Mesenchymal stem cell (in vitro differentiated cells and primary cell): ENCODE results near the gene HNRNPL.

ENCODE experiments used
- DNase-seq: peaks from one replicate; pipeline ENCODE4 v3.0.0-alpha.2; 2013
- H2AFZ ChIP-seq: one replicate; pipeline ENCODE4 v1.6.1; 2013; ENCODE audit warnings: low read depth, mild to moderate bottlenecking, control low read depth, inconsistent platforms, low read length, moderate library complexity
- H2AK5ac ChIP-seq: 2 replicates; pipeline ENCODE4 v1.6.1; 2013; ENCODE audit warnings: low read length, moderate library complexity, mild to moderate bottlenecking, inconsistent platforms; ENCODE audit not compliant: severe bottlenecking
- H2BK120ac ChIP-seq: one replicate; pipeline ENCODE4 v1.6.1; 2013; ENCODE audit warnings: low read depth, mild to moderate bottlenecking, inconsistent platforms, low read length, moderate library complexity
- H2BK12ac ChIP-seq, 2 experiments: one replicate each; pipeline ENCODE4 v1.6.1; 2013; ENCODE audit warnings: inconsistent platforms in 2 of 2, low read length in 2 of 2, mild to moderate bottlenecking in 2 of 2, moderate library complexity in 2 of 2, control low read depth in 1 of 2
- H2BK15ac ChIP-seq: one replicate; pipeline ENCODE4 v1.6.1; 2013; ENCODE audit warnings: mild to moderate bottlenecking, low read depth, inconsistent platforms; ENCODE audit not compliant: poor library complexity, severe bottlenecking
- H2BK5ac ChIP-seq: 2 replicates; pipeline ENCODE4 v1.6.1; 2013; ENCODE audit warnings: low read depth, mild to moderate bottlenecking, low read length, control low read depth, inconsistent platforms; ENCODE audit not compliant: poor library complexity, severe bottlenecking
- H3K14ac ChIP-seq, 2 experiments: one replicate each; pipeline ENCODE4 v1.6.1; 2013; ENCODE audit warnings: inconsistent platforms in 2 of 2, low read length in 2 of 2, control low read depth in 1 of 2, mild to moderate bottlenecking in 1 of 2, moderate library complexity in 1 of 2
- H3K18ac ChIP-seq, 2 experiments: one replicate each; pipeline ENCODE4 v1.6.1; 2013; ENCODE audit warnings: inconsistent platforms in 2 of 2, low read length in 2 of 2, control low read depth in 1 of 2, low read depth in 1 of 2, mild to moderate bottlenecking in 1 of 2
- H3K23ac ChIP-seq, 2 experiments: one replicate each; pipeline ENCODE4 v1.6.1; 2013; ENCODE audit warnings: inconsistent platforms in 2 of 2, low read length in 2 of 2, mild to moderate bottlenecking in 2 of 2, moderate library complexity in 2 of 2, control low read depth in 1 of 2
- H3K27ac ChIP-seq: 2 replicates; pipeline ENCODE4 v1.5.1; 2013; ENCODE audit warnings: mild to moderate bottlenecking, moderate library complexity, low read length, control low read depth, inconsistent platforms; ENCODE audit not compliant: poor library complexity, severe bottlenecking
- H3K27me3 ChIP-seq, 2 experiments: 2 replicates each; pipeline versions ENCODE4 v1.6.1 to v1.7.0; 2013; ENCODE audit warnings: low read length in 2 of 2, mild to moderate bottlenecking in 2 of 2, moderate library complexity in 2 of 2, control low read depth in 1 of 2, inconsistent platforms in 1 of 2; ENCODE audit not compliant: control insufficient read depth in 1 of 2, insufficient read depth in 1 of 2
- H3K36me3 ChIP-seq, 2 experiments: 2 replicates each; pipeline versions ENCODE4 v1.6.1 to v1.7.0; 2013; ENCODE audit warnings: low read length in 2 of 2, control low read depth in 1 of 2, inconsistent platforms in 1 of 2, low read depth in 1 of 2, mild to moderate bottlenecking in 1 of 2; ENCODE audit not compliant: insufficient read depth in 2 of 2, control insufficient read depth in 1 of 2
- H3K4ac ChIP-seq, 2 experiments: one replicate each; pipeline ENCODE4 v1.6.1; 2013; ENCODE audit warnings: inconsistent platforms in 2 of 2, low read length in 2 of 2, mild to moderate bottlenecking in 2 of 2, moderate library complexity in 2 of 2, control low read depth in 1 of 2, low read depth in 1 of 2
- H3K4me1 ChIP-seq: 2 replicates; pipeline ENCODE4 v1.6.1; 2013; ENCODE audit warnings: low read depth, low read length, control low read depth; ENCODE audit not compliant: control insufficient read depth, insufficient read depth
- H3K4me2 ChIP-seq: 2 replicates; pipeline ENCODE4 v1.6.1; 2013; ENCODE audit warnings: low read length, mild to moderate bottlenecking, inconsistent platforms; ENCODE audit not compliant: poor library complexity, severe bottlenecking
- H3K4me3 ChIP-seq, 2 experiments: 2 replicates each; pipeline versions ENCODE4 v1.5.1 to v1.7.0; 2013; ENCODE audit warnings: low read length in 2 of 2, mild to moderate bottlenecking in 2 of 2, control low read depth in 1 of 2, low read depth in 1 of 2; ENCODE audit not compliant: insufficient read depth in 1 of 2
- H3K79me1 ChIP-seq: replicated peaks from 2 replicates; pipeline ENCODE4 v1.6.1; 2013; ENCODE audit warnings: mild to moderate bottlenecking, control low read depth, low read length, inconsistent platforms; ENCODE audit not compliant: poor library complexity, severe bottlenecking
- H3K9ac ChIP-seq: 2 replicates; pipeline ENCODE4 v1.7.0; 2013; ENCODE audit warnings: mild to moderate bottlenecking, low read length, moderate library complexity
- H3K9me3 ChIP-seq: 2 replicates; pipeline ENCODE4 v1.7.0; 2013; ENCODE audit warnings: mild to moderate bottlenecking, low read length; ENCODE audit not compliant: control insufficient read depth
- H4K8ac ChIP-seq: one replicate; pipeline ENCODE4 v1.6.1; 2013; ENCODE audit warnings: inconsistent platforms, mild to moderate bottlenecking, low read length, moderate library complexity
- H4K91ac ChIP-seq: one replicate; pipeline ENCODE4 v1.6.1; 2013; ENCODE audit warnings: mild to moderate bottlenecking, low read length, inconsistent platforms
- WGBS: methylation state at CpG from one replicate; pipeline ENCODE4 v1.1.7; 2013; ENCODE audit warnings: mixed read lengths; 5-methylcytosine and 5-hydroxymethylcytosine counted together

The HNRNPL gene

GRCh38 chr19:38892841-38893240, 43.1 kb upstream of the HNRNPL start:
- no peak overlapping the region for H4K8ac ChIP-seq
- H3K18ac ChIP-seq: no peak overlapping the region
- H2AFZ ChIP-seq: no peak overlapping the region
- no peak overlapping the region for H3K4me2 ChIP-seq
- H2BK5ac ChIP-seq: no peak overlapping the region
- DNase-seq: no peak
- H2BK15ac ChIP-seq: no peak overlapping the region
- H3K27ac ChIP-seq: no peak overlapping the region
- no peak overlapping the region for H3K4ac ChIP-seq
- no peak overlapping the region for H3K4me3 ChIP-seq
- H3K9me3 ChIP-seq: no peaks in the 10 kb centered on the region
- no peaks in the 10 kb centered on the region for H3K27me3 ChIP-seq
- peaks cover 25% of the 10 kb centered on the region for H3K79me1 ChIP-seq
- H3K14ac ChIP-seq: no peak overlapping the region
- H3K9ac ChIP-seq: no peak overlapping the region
- no peak overlapping the region for H3K23ac ChIP-seq
- H4K91ac ChIP-seq: no peak overlapping the region
- peaks cover 1% of the 10 kb centered on the region for H3K4me1 ChIP-seq
- WGBS: 93% methylated on average over 5 of the region's 5 CpGs
- no peak overlapping the region for H2BK12ac ChIP-seq
- H2BK120ac ChIP-seq: no peak overlapping the region
- H3K36me3 ChIP-seq: peaks cover 35 to 54% of the 10 kb centered on the region in 2 experiments
- H2AK5ac ChIP-seq: no peak overlapping the region

- no peak overlapping the region for H2AFZ ChIP-seq
- no peak for DNase-seq
- no peak overlapping the region for H2BK5ac ChIP-seq
- H3K27ac ChIP-seq: no peak overlapping the region
- no peak overlapping the region for H3K4me3 ChIP-seq
- H3K4me2 ChIP-seq: no peak overlapping the region
- no peak overlapping the region for H2AK5ac ChIP-seq
- 91% methylated on average over 6 of the region's 6 CpGs for WGBS
- no peak overlapping the region for H2BK120ac ChIP-seq
- peaks cover 18% of the 10 kb centered on the region for H3K79me1 ChIP-seq
- no peak overlapping the region for H3K4ac ChIP-seq
- H3K9ac ChIP-seq: no peak overlapping the region
- no peak overlapping the region for H3K23ac ChIP-seq
- H2BK12ac ChIP-seq: no peak overlapping the region
- H4K91ac ChIP-seq: no peak overlapping the region
- H3K27me3 ChIP-seq: no peaks in the 10 kb centered on the region
- H3K18ac ChIP-seq: no peak overlapping the region
- no peak overlapping the region for H3K14ac ChIP-seq
- H3K4me1 ChIP-seq: no peaks in the 10 kb centered on the region
- H3K36me3 ChIP-seq: peaks cover 41 to 60% of the 10 kb centered on the region in 2 experiments
- H3K9me3 ChIP-seq: no peaks in the 10 kb centered on the region
- no peak overlapping the region for H2BK15ac ChIP-seq
- H4K8ac ChIP-seq: no peak overlapping the region
Measured at GRCh38 chr19:38891771-38892170, 42.0 kb upstream of the HNRNPL start.

GRCh38 chr19:38890686-38891085, 40.9 kb upstream of the HNRNPL start:
- H3K9ac ChIP-seq: no peak overlapping the region
- H4K91ac ChIP-seq: no peak overlapping the region
- H2BK12ac ChIP-seq: no peak overlapping the region
- H2BK5ac ChIP-seq: no peak overlapping the region
- H3K4me3 ChIP-seq: no peak overlapping the region
- no peak overlapping the region for H3K4ac ChIP-seq
- H3K4me1 ChIP-seq: peaks cover 2% of the 10 kb centered on the region
- H3K27ac ChIP-seq: no peak overlapping the region
- no peak for DNase-seq
- H3K36me3 ChIP-seq: peaks cover 41 to 57% of the 10 kb centered on the region in 2 experiments
- H2BK120ac ChIP-seq: no peak overlapping the region
- no peak overlapping the region for H2AFZ ChIP-seq
- no peak overlapping the region for H2AK5ac ChIP-seq
- no peak overlapping the region for H3K18ac ChIP-seq
- no peak overlapping the region for H3K14ac ChIP-seq
- H3K27me3 ChIP-seq: no peaks in the 10 kb centered on the region
- no peak overlapping the region for H3K23ac ChIP-seq
- H2BK15ac ChIP-seq: no peak overlapping the region
- no peaks in the 10 kb centered on the region for H3K9me3 ChIP-seq
- no peak overlapping the region for H4K8ac ChIP-seq
- H3K79me1 ChIP-seq: peaks cover 12% of the 10 kb centered on the region
- H3K4me2 ChIP-seq: no peak overlapping the region

- H3K9ac ChIP-seq: no peak overlapping the region
- H2BK12ac ChIP-seq: no peak overlapping the region
- H3K4me2 ChIP-seq: no peak overlapping the region
- H3K9me3 ChIP-seq: no peaks in the 10 kb centered on the region
- DNase-seq: no peak
- no peak overlapping the region for H2BK15ac ChIP-seq
- no peaks in the 10 kb centered on the region for H3K27me3 ChIP-seq
- no peak overlapping the region for H2AFZ ChIP-seq
- H2AK5ac ChIP-seq: no peak overlapping the region
- 86% methylated on average over 3 of the region's 8 CpGs for WGBS
- no peak overlapping the region for H3K18ac ChIP-seq
- no peak overlapping the region for H4K91ac ChIP-seq
- no peak overlapping the region for H3K4me3 ChIP-seq
- H3K14ac ChIP-seq: no peak overlapping the region
- H3K4me1 ChIP-seq: peaks cover 2% of the 10 kb centered on the region
- H3K79me1 ChIP-seq: peaks cover 5% of the 10 kb centered on the region
- H3K23ac ChIP-seq: no peak overlapping the region
- no peak overlapping the region for H4K8ac ChIP-seq
- no peak overlapping the region for H3K27ac ChIP-seq
- no peak overlapping the region for H2BK5ac ChIP-seq
- H2BK120ac ChIP-seq: no peak overlapping the region
- H3K4ac ChIP-seq: no peak overlapping the region
- H3K36me3 ChIP-seq: peaks cover 41 to 53% of the 10 kb centered on the region in 2 experiments
Measured at GRCh38 chr19:38889803-38890202, 40.0 kb upstream of the HNRNPL start.
